Stimulated activated CD8-positive, alpha-beta memory T cell treated with anti-CD3 and anti-CD28 coated beads, Interleukin-12 subunit alpha, Interleukin-12 subunit beta, amount 100 ng/mL, for 24 hours (primary cell): ENCODE results near the gene PITPNC1.

Experiments used
- DNase-seq: peaks from one replicate; pipeline ENCODE4 v3.0.0-alpha.2; 2020; ENCODE audit errors: extremely low read depth

The PITPNC1 gene

GRCh38 chr17:67434061-67434525, 57.0 kb downstream of the PITPNC1 start:
- no peak for DNase-seq

DNA sequence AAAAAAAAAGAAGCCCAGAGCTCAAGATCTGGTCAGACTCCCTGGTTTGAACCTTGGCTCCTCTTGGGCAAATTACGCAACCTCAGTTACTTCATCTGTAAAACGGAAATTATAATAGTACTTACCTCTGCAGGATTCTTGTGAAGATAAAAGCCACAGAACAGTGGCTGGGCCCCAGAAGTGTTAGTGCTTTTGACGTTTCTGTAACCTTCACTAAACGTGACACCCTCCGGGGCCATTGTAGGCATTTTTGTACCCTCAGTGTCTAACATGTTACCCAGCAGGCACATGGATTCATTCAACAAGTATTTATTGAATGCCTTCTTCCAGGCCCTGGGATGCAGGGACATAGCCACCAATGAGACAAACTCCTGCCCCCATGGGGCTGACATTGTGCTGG, 58.0 kb downstream of the PITPNC1 start:
- DNase-seq: no peak

DNA sequence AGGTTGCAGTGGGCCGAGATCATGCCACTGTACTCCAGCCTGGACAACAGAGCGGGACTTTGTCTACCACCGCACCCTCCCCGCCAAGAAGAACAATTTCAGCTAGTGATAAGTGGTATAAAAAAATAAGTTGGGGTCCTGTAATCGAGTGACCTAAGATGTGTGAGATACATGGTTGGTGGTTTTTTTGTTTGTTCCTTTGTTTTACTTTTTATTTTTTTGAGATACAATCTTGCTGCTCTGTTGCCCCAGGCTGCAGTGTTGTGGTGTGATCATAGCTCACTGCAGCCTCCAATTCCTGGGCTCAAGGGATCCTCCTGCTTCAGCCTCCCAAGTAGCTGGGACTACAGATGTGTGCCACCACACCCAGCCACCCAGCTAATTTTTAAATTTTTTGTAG, 58.7 kb downstream of the PITPNC1 start:
- no peak for DNase-seq

DNA sequence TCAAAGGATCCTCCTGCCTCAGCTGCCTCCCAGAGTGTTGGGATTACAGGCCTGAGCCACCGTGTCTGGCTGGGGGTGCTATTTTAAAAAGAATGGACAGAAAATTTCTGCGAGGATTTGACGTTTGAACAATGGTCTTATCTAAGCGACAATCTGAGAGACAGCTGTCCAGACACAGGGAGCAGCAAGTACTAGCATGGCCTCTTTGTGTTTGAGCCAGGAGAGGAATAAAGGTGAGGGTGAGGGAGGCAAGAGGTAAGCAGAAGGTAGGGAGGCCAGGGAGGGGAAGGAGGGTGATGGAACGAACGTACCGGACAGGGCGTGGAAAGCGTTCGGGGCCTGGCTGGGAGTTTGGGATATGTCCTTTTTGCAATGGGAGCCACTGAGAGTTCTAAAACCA, 59.2 kb downstream of the PITPNC1 start:
- DNase-seq: no peak

GRCh38 chr17:67438667-67439066, 61.6 kb downstream of the PITPNC1 start:
- DNase-seq: no peak

DNA sequence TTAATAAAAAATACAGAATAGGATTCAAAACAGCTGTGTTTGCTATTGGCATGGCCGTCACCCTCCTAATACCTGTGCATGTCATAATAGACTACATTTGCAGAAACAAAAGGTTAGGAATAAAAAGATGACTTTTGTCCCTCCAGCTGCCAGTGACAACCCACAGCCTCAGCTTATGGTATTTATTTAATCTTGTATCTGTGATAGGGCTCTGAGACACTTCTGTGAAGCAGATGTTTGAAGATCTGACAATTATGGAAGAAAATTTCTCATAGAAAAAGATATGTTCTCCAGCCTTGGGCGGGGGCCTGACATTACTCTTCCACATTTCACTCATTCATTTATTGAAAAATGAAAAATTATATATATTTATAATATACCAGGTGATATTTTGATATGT, 62.2 kb downstream of the PITPNC1 start:
- DNase-seq: no peak

GRCh38 chr17:67440277-67441051, 63.4 kb downstream of the PITPNC1 start:
- DNase-seq: no peak

DNA sequence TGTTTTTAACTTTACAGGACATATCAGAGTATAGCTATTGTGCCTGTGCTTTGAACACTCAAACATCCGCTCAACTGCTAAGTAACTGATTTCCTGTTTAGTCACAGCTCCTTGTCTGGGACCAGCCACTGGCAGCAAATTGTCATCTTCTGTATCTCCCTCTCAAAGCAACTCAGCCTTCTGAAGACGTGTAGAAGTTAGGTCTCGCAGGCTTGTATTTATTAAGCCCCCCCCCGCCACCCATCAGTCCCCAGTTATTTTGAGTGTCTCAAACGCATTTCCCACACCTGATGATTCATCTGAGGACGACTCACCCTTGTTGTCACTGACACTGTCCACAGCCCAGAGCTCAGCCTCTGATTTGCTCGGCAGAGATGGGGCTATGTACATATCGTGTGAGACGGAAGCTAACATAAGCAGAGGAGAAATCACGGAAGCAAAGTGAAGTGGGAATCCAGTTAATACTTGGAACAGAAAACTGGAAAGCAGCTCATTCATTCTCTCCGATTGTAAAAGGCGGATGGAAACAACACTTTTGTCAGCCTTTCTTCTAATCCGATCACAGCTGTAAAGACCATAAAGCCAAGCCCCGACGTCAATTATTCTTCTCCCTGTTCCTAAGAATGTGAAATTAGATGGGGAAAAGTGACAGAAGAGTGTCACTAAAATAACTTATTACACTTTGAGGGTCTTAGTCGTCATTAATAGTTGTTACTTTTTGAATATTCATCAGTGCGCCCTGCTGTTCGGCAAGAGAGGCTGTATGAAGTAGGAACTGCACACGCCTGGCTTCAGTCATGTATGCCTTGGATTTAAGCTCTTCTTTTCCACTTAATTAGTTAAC, 64.2 kb downstream of the PITPNC1 start:
- DNase-seq: no peak

GRCh38 chr17:67441896-67442219, 64.8 kb downstream of the PITPNC1 start:
- no peak for DNase-seq

- no peak for DNase-seq
Observed at GRCh38 chr17:67442787-67443624, 65.9 kb downstream of the PITPNC1 start.

GRCh38 chr17:67443931-67444595, 67.0 kb downstream of the PITPNC1 start:
- DNase-seq: no peak

GRCh38 chr17:67448449-67448848, 71.4 kb downstream of the PITPNC1 start:
- no peak for DNase-seq

- no peak for DNase-seq
Observed at GRCh38 chr17:67449065-67449464, 72.0 kb downstream of the PITPNC1 start.

- DNase-seq: no peak
Observed at GRCh38 chr17:67449845-67450755, 73.0 kb downstream of the PITPNC1 start.

GRCh38 chr17:67452681-67453554, 75.8 kb downstream of the PITPNC1 start:
- no peak for DNase-seq

DNA sequence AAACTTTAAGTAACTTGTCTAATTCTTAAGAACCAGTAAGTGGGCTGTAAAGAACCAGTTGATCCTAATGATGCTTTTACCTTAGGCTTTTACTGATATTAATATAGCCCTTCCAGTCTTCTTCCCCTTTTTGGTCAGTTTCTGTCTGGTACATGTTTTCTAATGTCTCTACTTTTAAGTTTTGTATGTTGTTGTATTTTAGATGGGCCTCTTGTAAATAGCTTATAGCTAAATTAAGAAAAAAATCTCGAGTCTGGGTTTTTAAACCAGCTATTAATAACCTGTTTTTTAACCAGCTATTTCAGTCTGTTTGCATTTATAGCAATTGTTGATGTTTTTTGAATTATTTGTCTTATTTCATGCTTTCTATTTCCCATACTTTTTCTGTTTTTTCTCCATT, 79.0 kb downstream of the PITPNC1 start:
- no peak for DNase-seq

DNA sequence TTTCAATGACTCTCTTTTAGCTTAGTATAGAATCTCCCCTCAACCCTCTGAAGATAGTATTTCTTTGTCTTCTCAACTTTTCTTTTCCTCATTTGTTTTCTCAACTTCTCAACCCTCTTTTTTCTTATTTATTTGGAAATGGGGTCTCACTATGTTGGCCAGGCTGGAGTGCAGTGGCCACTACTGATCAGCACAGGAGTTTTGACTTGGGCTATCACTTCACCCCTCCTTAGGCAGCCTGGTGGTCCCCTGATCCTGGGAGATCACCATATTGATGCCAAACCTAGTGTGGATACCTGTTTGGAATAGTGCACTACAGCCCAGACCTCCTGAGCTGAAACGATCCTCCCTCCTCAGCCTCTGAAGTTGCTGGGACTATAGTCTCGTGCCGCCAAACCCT, 79.8 kb downstream of the PITPNC1 start:
- DNase-seq: no peak

DNA sequence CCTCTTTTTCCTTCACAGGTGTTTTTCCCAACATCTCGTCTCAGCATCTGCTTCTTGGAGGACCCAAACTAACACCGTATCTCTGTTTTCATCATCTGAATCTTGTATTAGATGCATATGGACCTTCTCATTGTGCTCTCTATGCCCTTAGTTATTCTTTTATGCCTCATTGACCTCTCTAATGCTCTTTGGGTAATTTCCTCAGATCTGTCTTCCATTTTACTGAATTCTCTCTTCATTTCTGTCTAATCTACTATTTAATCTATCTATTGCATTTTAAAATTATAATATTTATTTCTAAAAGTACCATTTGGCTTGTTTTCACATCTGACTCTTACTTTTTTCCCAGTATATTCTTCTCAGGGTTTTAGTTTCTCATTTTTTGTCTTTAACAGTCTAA, 81.1 kb downstream of the PITPNC1 start:
- no peak for DNase-seq

- no peak for DNase-seq
Observed at GRCh38 chr17:67459985-67460384, 82.9 kb downstream of the PITPNC1 start.
